Caco-2 (cell line): Measurements from ENCODE around the gene CNOT8. TPM values are rescaled to one million over a fixed set of nuclear protein-coding genes. Genes with fewer than 3 reads are reported as not detected.
A peak's percentile ranks its signal among the peaks of the same experiment; 100 is the strongest.

Source experiments
- Bru-seq: library from RNA; stranded (reverse); fragments of 400-500 nt; gene quantifications from one replicate; lab custom pipeline; 2021; lab: Mats Ljungman, UMichigan
- BruChase-seq, 2 experiments: library from RNA; stranded (reverse); fragments of 400-500 nt; gene quantifications; one replicate each; lab custom pipeline; 2021; lab: Mats Ljungman, UMichigan
- BruUV-seq: library from RNA; stranded (reverse); fragments of 400-500 nt; replicated peaks from 2 replicates; lab custom pipeline; 2021; lab: Mats Ljungman, UMichigan
- CTCF ChIA-PET: fragments of 300-600 bp; sonication (Branson Sonifier 250); formaldehyde crosslinking; loops from one replicate; lab custom pipeline; 2022; ENCODE audit warnings: antibody characterized with exemption; lab: Charles Lee
- POLR2A ChIA-PET: fragments of 300-600 bp; sonication (Branson Sonifier 250); formaldehyde crosslinking; loops from one replicate; lab custom pipeline; 2022; ENCODE audit warnings: antibody characterized with exemption; lab: Charles Lee
- DNase-seq, 2 experiments: peaks; one replicate each; pipeline versions ENCODE4 v3.0.0 to v3.0.0-alpha.2; 2020 to 2022
- H3K27me3 ChIP-seq: replicated peaks from 2 replicates; pipeline ENCODE4 v1.6.0; 2011; ENCODE audit warnings: low read length; ENCODE audit not compliant: control insufficient read depth, insufficient read depth
- H3K36me3 ChIP-seq: 2 replicates; pipeline ENCODE4 v1.5.1; 2011; ENCODE audit warnings: low read length; ENCODE audit not compliant: control insufficient read depth, insufficient read depth
- H3K4me1 ChIP-seq: fragments of 250-450 bp; sonication (Bioruptor Pico); 2 replicates; pipeline ENCODE4 v1.5.1; 2020; ENCODE audit warnings: mild to moderate bottlenecking
- H3K4me3 ChIP-seq: 2 replicates; pipeline ENCODE4 v1.5.1; 2011; ENCODE audit warnings: low read depth, mild to moderate bottlenecking, control low read depth, low read length
- H3K9me3 ChIP-seq: fragments of 250-450 bp; sonication (Bioruptor Pico); 2 replicates; pipeline ENCODE4 v1.5.1; 2020; ENCODE audit warnings: mild to moderate bottlenecking, moderate library complexity
- H3K27ac Mint-ChIP-seq: one replicate; pipeline ENCODE4 v1.8.0; 2022; ENCODE audit warnings: mixed read lengths; ENCODE audit not compliant: unreplicated experiment
- H3K27me3 Mint-ChIP-seq: one replicate; pipeline ENCODE4 v1.8.0; 2022; ENCODE audit warnings: mixed read lengths; ENCODE audit not compliant: insufficient read depth, unreplicated experiment
- H3K36me3 Mint-ChIP-seq: one replicate; pipeline ENCODE4 v1.8.0; 2022; ENCODE audit warnings: mild to moderate bottlenecking, mixed read lengths; ENCODE audit not compliant: insufficient read depth, unreplicated experiment
- H3K4me1 Mint-ChIP-seq: one replicate; pipeline ENCODE4 v1.8.0; 2022; ENCODE audit warnings: low read depth, mixed read lengths; ENCODE audit not compliant: unreplicated experiment
- H3K4me3 Mint-ChIP-seq: one replicate; pipeline ENCODE4 v1.8.0; 2022; ENCODE audit warnings: mild to moderate bottlenecking, moderate library complexity, mixed read lengths; ENCODE audit not compliant: unreplicated experiment
- H3K9me3 Mint-ChIP-seq: one replicate; pipeline ENCODE4 v1.8.0; 2022; ENCODE audit warnings: mixed read lengths; ENCODE audit not compliant: unreplicated experiment
- intact Hi-C: fragments of 100-400 bp; cut with micrococcal nuclease; formaldehyde crosslinking; loops from one replicate; pipeline ENCODE4 v1.10.0; 2022; ENCODE audit not compliant: unreplicated experiment
- long read RNA-seq: library from polyadenylated mRNA; stranded (forward); transcript quantifications from one replicate; pipeline ENCODE4 v2.0.0, GENCODE V29; 2022
- total RNA-seq: library from RNA; stranded (reverse); gene quantifications from 2 replicates; pipeline ENCODE4 v1.2.3, GENCODE V29; 2022
- TF ChIP-seq, protein P1 (sequence below), 2 experiments: fragments of 200-600 bp in 1 of 2; IDR thresholded peaks; 1 replicate in 1 of 2; 2 replicates in 1 of 2; pipeline versions ENCODE4 v1.5.1 to v1.8.0; 2011 to 2022; ENCODE audit warnings: antibody characterized with exemption in 1 of 2, control low read depth in 1 of 2, inconsistent platforms in 1 of 2, low read depth in 1 of 2, low read length in 1 of 2, mild to moderate bottlenecking in 1 of 2, moderate library complexity in 1 of 2; ENCODE audit not compliant: insufficient read depth in 1 of 2, severe bottlenecking in 1 of 2, unreplicated experiment in 1 of 2

Gene CNOT8
- total RNA-seq (38.1 and 41.2 TPM in 2 replicates), Bru-seq, nascent RNA (percentile 83 among the genes with signal in this experiment), BruChase-seq, experiment 1, labeled RNA remaining after a 2-hour chase (percentile 92 among the genes with signal in this experiment), BruChase-seq, experiment 2, labeled RNA remaining after a 6-hour chase (percentile 87 among the genes with signal in this experiment)
- long read RNA-seq, transcript CNOT8-214 (6 exons, 923 nt) = minor isoform, 8 of 114 reads
- long read RNA-seq, transcript CNOT8-204 (8 exons, 2,708 nt) = minor isoform, 13 of 114 reads
- long read RNA-seq, transcript CNOT8-201 (7 exons, 2,528 nt) = major isoform, 41 of 114 reads
- long read RNA-seq, transcript CNOT8-202 (7 exons, 2,604 nt) = minor isoform, 19 of 114 reads
- long read RNA-seq, partial matches to known transcripts = 5 of 114 reads
- long read RNA-seq, other reads (novel, unspliced or antisense) = 25 of 114 reads

DNA sequence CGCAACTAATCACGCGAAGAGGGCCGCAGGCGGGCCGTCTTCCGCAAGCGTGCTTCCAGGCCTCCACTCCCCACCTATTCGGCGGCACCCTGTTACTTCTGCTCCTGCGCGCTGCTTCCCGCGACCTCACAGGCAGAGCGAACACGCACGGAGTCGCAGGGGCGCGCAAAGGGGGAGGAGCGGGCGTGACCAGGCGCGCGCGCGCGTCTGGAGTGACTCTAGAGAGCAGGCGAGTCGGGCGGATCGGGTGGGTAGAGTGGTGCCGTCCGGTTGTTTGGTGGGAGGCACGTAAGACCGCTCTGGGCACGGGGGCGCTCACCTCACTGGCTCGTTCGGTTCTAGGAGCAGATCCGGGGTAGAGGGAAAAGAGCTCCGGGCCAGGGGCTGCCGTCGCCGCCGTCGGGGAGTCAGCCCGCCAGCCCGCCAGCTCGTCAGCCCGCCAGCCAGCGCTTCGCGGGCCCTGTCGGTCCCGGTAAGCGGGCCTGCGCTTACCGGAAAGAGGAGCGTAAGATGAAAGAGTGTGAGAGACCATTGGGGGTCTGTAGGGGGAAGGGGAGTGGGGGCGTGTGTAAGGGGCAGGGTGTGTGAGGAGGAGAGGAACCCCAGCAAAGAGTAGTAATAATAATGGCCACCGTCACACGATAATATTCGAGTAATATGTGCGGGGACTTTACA, at the start of gene CNOT8:
CNOT8 (plus strand) TSS at position 331 of the 675 bp plus-strand sequence. CDS start 4,652 bp downstream, outside the sequence.
- ChIA-PET CTCF (interaction anchor here (0.7 to 2.6 kb wide), 3 partner anchors 10 to 211 kb away, joined by 3 to 7 read pairs (median 3); no protein-coding TSS in a partner anchor), POLR2A (interaction anchor here (0.5 to 1.1 kb wide), 6 partner anchors 15 to 230 kb away, joined by 3 to 9 read pairs (median 4); no protein-coding TSS in a partner anchor)
- Histone ChIP-seq H3K4me3 (peak within 1 kb of the TSS; percentile 51), H3K9me3 (no peaks in the 10 kb centered on the region), H3K36me3 (0 out of 2 replicates have a peak, but pooled peaks cover 3% of the 10 kb centered on the region), H3K27me3 (no peaks in the 10 kb centered on the region), H3K4me1 (peaks cover 7% of the 10 kb centered on the region)
- Mint-ChIP-seq H3K36me3 (peaks cover 25% of the 10 kb centered on the region), H3K27ac (peak within 1 kb of the TSS; percentile 95), H3K4me3 (peak within 1 kb of the TSS; percentile 94), H3K9me3 (no peaks in the 10 kb centered on the region), H3K4me1 (peaks cover 12% of the 10 kb centered on the region), H3K27me3 (no peaks in the 10 kb centered on the region)
- intact Hi-C loops = loop anchor here (1.0 to 5.0 kb wide), 5 partner anchors 15 to 212 kb away; partner anchors contain the start of gene LARP1
- BruUV-seq = no TSS peak
- TF ChIP-seq, protein P1, sequence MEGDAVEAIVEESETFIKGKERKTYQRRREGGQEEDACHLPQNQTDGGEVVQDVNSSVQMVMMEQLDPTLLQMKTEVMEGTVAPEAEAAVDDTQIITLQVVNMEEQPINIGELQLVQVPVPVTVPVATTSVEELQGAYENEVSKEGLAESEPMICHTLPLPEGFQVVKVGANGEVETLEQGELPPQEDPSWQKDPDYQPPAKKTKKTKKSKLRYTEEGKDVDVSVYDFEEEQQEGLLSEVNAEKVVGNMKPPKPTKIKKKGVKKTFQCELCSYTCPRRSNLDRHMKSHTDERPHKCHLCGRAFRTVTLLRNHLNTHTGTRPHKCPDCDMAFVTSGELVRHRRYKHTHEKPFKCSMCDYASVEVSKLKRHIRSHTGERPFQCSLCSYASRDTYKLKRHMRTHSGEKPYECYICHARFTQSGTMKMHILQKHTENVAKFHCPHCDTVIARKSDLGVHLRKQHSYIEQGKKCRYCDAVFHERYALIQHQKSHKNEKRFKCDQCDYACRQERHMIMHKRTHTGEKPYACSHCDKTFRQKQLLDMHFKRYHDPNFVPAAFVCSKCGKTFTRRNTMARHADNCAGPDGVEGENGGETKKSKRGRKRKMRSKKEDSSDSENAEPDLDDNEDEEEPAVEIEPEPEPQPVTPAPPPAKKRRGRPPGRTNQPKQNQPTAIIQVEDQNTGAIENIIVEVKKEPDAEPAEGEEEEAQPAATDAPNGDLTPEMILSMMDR (IDR thresholded peaks at IDR 0.05; ENCODE audit: insufficient read depth in 1 of 2, low read depth in 1 of 2, low read length in 1 of 2, severe bottlenecking in 1 of 2, unreplicated experiment in 1 of 2) = no peak
- peak; percentile 98 to 99 for DNase-seq

DNA sequence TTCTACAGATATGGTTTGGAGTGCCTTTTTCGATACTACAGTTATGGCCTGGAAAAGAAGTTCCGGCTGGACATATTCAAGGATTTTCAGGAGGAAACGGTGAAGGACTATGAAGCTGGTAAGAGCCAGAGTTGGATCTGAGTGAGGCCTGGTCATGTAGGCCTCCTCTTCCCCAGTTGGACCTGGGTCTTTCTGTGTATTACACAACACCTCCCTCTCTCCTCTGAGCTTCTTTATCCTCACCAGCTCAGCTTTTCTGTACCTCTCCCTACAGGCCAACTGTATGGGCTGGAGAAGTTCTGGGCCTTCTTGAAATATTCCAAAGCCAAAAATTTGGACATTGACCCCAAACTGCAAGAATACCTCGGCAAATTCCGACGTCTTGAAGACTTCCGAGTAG, 47.2 kb upstream of the CNOT8 start:
- POLR2A ChIA-PET = no interaction called here
- peaks cover 11% of the 10 kb centered on the region; the same call in 1 of the 2 replicates for H3K36me3 ChIP-seq
- intact Hi-C loops = loop anchor here (2.0 to 5.0 kb wide), 3 partner anchors 16 to 58 kb away; partner anchors contain the start of gene LARP1

More for the DNA sequence above, 47.2 kb upstream of the CNOT8 start:
- CTCF ChIA-PET = interaction anchor here (1.0 kb wide), 1 partner anchor 163 kb away, joined by 3 read pairs; no protein-coding TSS in a partner anchor
- H3K27me3 Mint-ChIP-seq = no peaks in the 10 kb centered on the region
- H3K36me3 Mint-ChIP-seq = peaks cover 89% of the 10 kb centered on the region
- peak in 1 of 2 experiments; percentile 12 for DNase-seq
- peaks cover 9% of the 10 kb centered on the region; the same call in 1 of the 2 replicates for H3K4me1 ChIP-seq
- no peak overlapping the region for H3K4me3 Mint-ChIP-seq
- peaks cover 10% of the 10 kb centered on the region for H3K4me1 Mint-ChIP-seq
- H3K27ac Mint-ChIP-seq = peak overlapping the region; percentile 36
- H3K9me3 ChIP-seq = no peaks in the 10 kb centered on the region
- TF ChIP-seq, protein P1 (IDR thresholded peaks at IDR 0.05; ENCODE audit: insufficient read depth in 1 of 2, low read depth in 1 of 2, low read length in 1 of 2, severe bottlenecking in 1 of 2, unreplicated experiment in 1 of 2) = no peak
- no peaks in the 10 kb centered on the region for H3K9me3 Mint-ChIP-seq
- BruUV-seq = no TSS peak
- no peak overlapping the region for H3K4me3 ChIP-seq
- H3K27me3 ChIP-seq = no peaks in the 10 kb centered on the region
